Measurements from ENCODE around the gene NPDC1.

DNA sequence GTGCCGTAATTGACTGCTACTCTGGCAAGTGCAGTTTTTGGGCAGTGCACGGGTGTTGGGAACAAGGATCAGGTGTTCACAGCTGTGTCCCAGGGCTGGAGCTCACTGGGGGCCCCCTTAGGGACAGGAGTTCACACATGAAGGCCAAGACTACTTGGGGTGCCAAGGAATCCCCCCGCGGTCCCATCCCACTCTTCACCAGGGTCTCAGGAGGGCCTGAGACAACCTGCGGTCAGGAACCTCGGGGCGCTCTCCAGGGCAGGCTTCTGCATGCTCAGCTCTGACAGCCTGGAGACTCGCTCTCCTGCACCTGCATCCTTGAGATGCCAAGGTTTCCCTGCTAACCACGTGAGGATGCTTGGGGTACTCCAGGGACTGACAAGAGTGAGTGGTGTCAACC lies 38.5 kb upstream of the NPDC1 start:
- TF ChIP-seq EZH2 (IDR thresholded peaks at IDR 0.05; ENCODE audit: insufficient read depth, poor library complexity, severe bottlenecking) (no peak), EZH2phosphoT487 (IDR thresholded peaks at IDR 0.05; ENCODE audit: insufficient read depth, low read depth) (no peak)
